GM18868 (cell line): ENCODE measurements around the gene LSM10.

ENCODE experiments used
- ATAC-seq: cut with Tn5 transposase; IDR thresholded peaks from one replicate; pipeline ENCODE4 v1.9.1; 2021; ENCODE audit warnings: mild to moderate bottlenecking, moderate library complexity; ENCODE audit not compliant: unreplicated experiment

LSM10 gene

GRCh38 chr1:36411674-36412648 is 14.3 kb upstream of the LSM10 start:
- no peak for ATAC-seq

- ATAC-seq = no peak
These were observed 10.8 kb upstream of the LSM10 start for GRCh38 chr1:36408479-36408878.

- ATAC-seq = no peak
These were observed 8.7 kb upstream of the LSM10 start for GRCh38 chr1:36406440-36406839.

- no peak for ATAC-seq
These were observed 4.8 kb upstream of the LSM10 start for GRCh38 chr1:36402504-36402890.

GRCh38 chr1:36401602-36402503 is 4.1 kb upstream of the LSM10 start:
- ATAC-seq = no peak

GRCh38 chr1:36400825-36401601 is 3.3 kb upstream of the LSM10 start:
- ATAC-seq = no peak

- ATAC-seq = no peak
These were observed 2.8 kb upstream of the LSM10 start for GRCh38 chr1:36400514-36400824.

GRCh38 chr1:36398370-36398977 is 766 bp upstream of the LSM10 start:
- ATAC-seq = no peak

GRCh38 chr1:36397083-36397377 is 678 bp downstream of the LSM10 start:
- ATAC-seq = peak; percentile 30

- ATAC-seq = no peak
These were observed 1.3 kb downstream of the LSM10 start for GRCh38 chr1:36396359-36396758.

GRCh38 chr1:36393686-36394085 is 4.0 kb downstream of the LSM10 start:
- ATAC-seq = no peak

GRCh38 chr1:36392836-36393235 is 4.9 kb downstream of the LSM10 start:
- ATAC-seq = no peak

- no peak for ATAC-seq
These were observed 6.4 kb downstream of the LSM10 start for GRCh38 chr1:36391271-36391670.

GRCh38 chr1:36390411-36390810 is 7.3 kb downstream of the LSM10 start:
- ATAC-seq = no peak

GRCh38 chr1:36389999-36390398 is 7.7 kb downstream of the LSM10 start:
- no peak for ATAC-seq

GRCh38 chr1:36389261-36389660 is 8.4 kb downstream of the LSM10 start:
- ATAC-seq = no peak

- no peak for ATAC-seq
These were observed 10.4 kb downstream of the LSM10 start for GRCh38 chr1:36387141-36387949.

- ATAC-seq = peak; percentile 49
These were observed 11.2 kb downstream of the LSM10 start for GRCh38 chr1:36386265-36387140.
